GM21619 (cell line): Measurements from ENCODE around the gene USP31.

Experiments used
- ATAC-seq: cut with Tn5 transposase; IDR thresholded peaks from one replicate; pipeline ENCODE4 v1.9.1; 2021; ENCODE audit not compliant: unreplicated experiment

The USP31 gene

GRCh38 chr16:23149267-23149992 lies at the start of gene USP31:
USP31 (minus strand) TSS chr16:23149452; CDS start chr16:23149270, 182 bp downstream.
- ATAC-seq: peak; percentile 96

GRCh38 chr16:23196539-23196938 lies 47.3 kb upstream of the USP31 start:
- no peak for ATAC-seq

DNA sequence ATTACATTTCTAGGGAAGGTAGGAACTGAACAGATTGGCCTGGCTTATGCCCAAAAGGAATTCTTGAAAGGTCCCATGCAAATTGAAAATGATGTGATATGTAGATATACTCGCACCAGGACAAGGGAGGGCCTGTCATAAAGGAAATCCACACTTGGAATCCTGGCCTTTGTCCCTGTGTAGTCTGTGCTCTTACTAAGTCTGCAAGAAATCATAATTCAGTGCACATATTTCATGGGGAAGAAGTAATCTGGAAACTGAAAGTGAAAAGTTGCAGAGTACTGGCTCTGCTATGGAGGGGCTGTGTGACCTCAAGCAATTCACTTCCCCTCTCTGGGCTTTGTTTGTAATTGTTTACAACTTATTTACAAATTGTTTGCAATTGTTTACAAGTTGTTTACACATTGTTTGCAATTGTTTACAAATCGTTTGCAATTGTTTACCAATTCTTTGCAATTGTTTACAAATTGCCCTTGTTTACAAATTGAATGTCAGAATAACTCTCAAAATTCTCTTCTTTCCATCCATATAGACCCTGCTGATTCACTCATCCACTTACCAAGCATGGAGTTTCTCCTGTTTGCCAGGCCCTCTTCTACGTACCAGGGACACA lies 46.2 kb upstream of the USP31 start:
- ATAC-seq: no peak

DNA sequence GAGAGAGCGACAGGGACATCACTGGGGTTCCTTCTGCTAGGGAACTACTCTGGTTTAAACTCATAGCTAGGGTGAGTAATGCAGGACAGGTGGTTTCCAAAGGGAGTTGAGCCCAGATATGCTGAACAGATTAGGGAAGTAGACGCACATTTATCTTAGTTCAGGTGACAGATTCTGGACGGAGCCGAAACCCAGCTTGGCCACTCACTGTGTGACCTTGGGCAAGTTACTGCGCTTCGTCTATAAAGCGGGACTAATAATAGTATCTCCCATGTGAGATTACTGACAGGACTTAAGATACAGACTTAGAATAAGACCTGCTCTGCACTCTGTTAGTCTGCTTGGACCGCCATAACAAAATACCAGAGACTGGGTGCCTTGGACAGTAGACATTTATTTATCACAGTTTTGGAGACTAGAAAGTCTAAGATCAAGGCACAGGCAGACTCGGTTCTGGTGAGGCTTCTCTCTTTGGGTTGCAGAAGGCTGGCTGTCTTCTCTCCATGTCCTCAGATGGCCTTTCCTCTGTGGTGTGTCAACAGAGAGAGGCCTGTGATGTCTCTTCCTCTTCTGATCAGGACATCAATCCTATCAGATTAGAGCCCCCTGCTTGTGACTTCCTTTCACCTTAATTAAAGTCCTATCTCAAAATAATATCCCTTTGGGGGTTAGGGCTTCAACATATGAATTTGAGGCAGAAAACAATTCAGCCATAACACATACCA lies 45.4 kb upstream of the USP31 start:
- no peak for ATAC-seq

DNA sequence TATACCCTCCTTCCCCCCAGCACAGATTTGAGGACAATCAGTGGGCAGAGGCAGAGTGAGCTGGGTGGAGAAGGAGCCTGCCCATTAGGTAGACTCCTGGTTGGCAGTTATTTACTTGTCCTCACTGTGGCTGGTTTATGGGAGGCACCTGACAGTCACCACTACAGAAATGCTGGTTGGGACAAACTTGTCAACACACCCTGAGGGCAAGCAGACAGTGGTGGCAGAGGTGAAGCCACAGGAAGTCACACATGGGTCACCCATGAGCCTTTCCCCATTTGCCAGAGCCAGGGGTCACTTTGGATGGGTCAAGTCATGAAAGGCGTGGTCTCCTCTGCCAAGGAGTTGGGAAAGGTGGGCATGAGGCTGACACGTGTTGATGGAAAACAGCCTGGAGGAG lies 39.7 kb upstream of the USP31 start:
- no peak for ATAC-seq

DNA sequence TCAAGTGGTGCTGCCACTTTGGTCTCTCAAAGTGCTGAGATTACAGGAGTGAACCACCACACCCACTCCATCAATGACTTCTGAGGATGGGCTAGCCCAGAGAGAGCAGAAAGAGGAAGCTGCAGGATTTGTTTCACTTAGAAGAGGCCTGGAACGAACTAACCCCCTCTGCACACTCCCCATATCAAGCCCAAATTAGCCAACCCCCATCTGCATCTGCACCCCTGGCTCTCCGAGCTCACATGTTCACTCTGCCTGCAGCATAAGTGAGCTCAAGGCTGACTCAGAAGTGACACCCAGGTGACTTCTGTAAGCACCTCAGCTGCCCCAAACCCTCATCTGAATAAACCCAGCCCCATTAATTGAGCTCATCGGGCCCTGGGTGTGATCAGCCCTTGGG lies 38.1 kb upstream of the USP31 start:
- no peak for ATAC-seq

DNA sequence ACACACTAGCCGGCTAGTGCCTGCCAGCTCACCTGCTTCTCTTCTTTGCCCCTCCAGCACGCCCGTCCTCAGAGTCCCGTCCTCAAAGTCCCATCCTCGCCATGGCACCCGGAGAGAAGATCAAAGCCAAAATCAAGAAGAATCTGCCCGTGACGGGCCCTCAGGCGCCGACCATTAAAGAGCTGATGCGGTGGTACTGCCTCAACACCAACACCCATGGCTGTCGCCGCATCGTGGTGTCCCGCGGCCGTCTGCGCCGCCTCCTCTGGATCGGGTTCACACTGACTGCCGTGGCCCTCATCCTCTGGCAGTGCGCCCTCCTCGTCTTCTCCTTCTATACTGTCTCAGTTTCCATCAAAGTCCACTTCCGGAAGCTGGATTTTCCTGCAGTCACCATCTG lies 36.9 kb upstream of the USP31 start:
- no peak for ATAC-seq

DNA sequence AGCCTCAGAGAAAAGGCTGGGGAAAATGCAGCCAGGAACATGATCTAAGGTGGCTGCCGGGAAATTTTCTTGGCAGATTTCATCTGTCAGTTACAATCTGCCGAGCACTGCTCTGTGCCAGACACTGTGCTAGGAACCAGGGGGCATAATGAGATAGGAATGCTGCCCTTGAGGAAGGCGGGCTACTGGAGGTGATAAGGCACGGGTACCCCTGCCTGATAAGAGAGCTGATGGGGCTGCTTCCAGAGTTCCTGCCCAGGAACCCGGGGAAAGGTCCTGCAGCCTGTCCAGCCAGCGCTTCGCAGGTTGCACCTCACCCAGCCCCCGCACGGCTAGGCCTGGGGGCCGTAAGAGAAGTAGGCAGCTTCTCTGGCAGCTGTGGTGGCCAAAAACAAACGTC lies 36.4 kb upstream of the USP31 start:
- ATAC-seq: no peak

GRCh38 chr16:23183543-23183862 lies 34.3 kb upstream of the USP31 start:
- no peak for ATAC-seq

- peak; percentile 16 for ATAC-seq
These were observed 33.7 kb upstream of the USP31 start, which contains the start of gene SCNN1G for GRCh38 chr16:23182679-23183542. SCNN1G (plus strand) TSS chr16:23182745; CDS start chr16:23186272, 3,527 bp downstream.

DNA sequence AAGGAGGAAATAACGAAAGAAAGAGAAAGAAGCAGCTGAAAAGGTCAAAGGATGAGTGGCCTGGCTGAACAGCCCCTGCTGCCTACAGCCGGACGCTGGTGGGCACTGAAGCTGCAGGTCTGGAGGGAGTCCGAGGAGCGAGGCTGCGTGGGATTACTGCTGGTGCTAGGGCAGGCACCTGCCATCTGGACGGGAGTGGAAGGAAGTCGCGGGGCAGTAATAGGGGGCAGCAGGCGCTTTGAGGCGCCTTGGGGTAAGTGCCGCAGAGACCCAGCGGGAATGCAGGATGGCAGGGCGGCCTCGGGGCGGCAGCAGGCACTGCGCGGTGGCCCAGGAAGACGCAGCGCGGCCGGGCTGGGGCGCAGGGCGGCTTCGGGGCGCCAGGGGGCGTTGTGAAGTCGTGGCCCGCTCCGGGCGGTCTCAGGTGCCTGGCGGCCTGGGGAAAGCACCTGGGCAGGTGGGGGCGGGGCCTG lies 33.0 kb upstream of the USP31 start:
- peak; percentile 95 for ATAC-seq

DNA sequence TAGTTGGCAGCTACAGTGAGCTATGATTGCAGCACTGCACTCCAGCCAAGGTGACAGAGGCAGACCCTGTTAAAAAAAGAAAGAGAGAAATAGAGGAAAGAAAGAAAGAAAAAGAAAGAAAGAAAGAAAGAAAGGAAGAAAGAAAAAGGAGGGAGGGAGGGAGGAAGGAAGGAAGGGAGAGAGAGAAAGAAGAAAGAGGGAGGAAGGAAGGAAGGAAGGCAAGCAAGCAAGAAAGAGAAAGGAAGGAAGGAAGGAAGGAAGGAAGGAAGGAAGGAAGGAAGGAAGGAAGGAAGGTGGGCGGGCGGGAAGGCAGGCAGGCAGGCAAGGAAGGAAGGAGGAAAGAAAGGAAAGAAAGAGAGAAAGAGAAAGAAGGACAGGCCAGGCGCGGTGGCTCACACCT lies 32.3 kb upstream of the USP31 start:
- no peak for ATAC-seq

DNA sequence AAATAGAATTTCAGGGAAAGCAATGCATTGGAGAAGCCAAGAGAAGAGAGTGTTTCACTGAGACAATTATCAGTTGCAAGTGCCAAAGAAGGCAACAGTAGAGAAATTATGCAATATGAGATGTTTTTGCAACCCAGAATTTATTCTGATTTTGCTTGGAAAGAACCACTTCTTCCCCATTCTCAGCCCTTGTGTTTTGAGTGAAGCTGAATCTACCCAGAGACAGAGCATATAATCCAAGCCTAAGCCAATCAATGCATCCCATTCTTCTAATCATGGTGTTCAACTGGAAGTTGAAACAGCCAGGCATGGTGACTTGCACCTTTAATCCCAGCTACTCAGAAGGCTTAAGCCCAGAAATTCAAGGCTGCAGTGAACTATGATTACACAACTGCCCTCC lies 26.4 kb upstream of the USP31 start:
- no peak for ATAC-seq

DNA sequence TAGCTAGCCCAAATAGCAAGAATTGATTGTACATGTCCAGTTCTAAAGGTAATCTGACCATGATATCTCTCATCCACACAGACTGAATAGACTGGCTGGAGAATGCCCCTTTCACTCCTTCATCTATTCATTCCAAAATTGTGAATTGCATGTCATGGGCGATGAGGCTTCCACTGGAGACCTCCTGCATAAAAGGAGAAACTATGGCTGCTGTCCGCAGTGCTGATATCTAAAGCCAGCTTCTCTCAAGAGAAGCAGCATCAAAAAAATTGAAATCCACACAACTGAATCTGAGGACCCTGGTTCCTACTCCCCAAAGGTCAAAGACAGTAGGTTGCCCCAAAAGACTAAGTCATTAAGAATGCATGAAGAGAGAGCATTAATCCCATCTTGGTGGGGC lies 25.4 kb upstream of the USP31 start:
- no peak for ATAC-seq

- no peak for ATAC-seq
These were observed 23.7 kb upstream of the USP31 start for GRCh38 chr16:23172994-23173393.

GRCh38 chr16:23172583-23172982 lies 23.3 kb upstream of the USP31 start:
- ATAC-seq: no peak

DNA sequence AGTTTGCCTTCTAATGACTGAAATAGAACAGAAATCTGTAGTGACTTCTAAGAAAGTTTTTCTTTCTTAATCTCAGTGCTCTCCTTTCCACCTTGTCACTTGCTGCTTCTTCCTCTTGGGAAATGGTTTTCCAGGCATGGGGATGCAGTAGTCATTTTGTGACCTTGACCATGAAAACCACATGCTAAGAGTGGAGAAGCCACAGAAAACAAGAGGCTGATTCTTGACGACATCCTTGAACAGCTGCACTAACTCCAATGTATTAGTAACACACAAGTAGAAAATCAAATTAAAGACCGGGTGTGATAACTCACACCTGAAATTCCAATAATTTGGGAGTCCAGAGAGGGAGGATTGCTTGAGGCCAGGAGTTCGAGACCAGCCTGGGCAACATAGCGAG lies 15.5 kb upstream of the USP31 start:
- no peak for ATAC-seq

GRCh38 chr16:23163921-23164320 lies 14.7 kb upstream of the USP31 start:
- ATAC-seq: no peak

DNA sequence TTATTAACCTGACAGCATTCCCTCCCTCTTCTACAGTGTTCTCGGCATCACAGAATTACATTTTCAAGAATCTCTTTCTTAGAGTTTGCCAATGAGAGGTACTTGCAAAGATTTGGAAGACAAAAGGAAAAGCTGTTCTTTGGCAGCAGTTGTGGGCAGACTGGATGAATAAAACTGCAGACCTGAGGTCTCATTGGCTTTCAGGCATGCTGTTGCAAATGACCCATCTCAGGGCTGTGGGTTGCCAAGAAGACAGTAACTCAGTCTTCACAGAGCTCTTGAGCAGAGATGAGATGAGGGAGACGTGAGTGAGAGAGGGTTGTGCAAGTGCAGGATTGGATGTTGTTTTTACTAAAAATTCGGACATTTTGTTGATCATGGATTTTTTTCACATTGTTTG lies 11.3 kb upstream of the USP31 start:
- no peak for ATAC-seq

DNA sequence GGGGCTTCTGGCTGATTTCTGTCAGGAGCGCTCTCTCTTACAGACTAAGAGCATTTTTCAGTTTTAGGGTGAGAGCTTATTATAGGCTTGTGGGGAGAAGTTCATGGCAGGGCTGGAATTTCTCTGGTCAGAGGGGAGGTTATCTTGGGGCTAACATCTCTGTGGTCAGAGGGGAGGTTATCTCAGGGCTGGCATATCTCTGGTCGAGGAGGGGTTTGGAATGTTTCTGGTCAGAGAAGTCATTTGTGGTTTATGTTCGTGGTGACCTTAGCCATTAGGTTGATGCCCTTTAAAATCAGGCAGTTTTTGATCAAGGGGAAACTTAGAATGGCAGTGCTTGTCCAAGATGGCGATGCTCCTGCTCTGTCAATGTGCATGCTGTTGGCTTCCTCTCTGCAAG lies 10.8 kb upstream of the USP31 start:
- no peak for ATAC-seq

DNA sequence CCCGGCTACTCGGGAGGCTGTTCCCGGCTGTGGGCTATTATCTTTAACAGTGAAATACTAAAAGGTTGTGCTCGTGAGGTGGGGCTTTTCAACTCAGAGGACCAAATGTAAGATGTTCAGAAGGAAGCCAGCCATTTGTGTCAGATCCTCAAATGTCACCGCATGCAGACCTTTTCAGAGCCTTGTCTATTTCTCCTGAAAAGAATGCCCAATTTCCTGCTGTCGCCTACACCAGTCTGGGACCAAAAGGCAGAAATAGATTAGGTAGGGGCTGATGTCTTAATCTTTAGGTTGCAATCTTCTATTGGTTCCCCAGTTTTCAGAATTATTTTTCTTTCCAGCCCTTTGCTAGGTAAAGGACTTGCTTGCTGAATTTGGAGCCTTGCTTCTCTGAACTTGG lies 8.9 kb upstream of the USP31 start:
- no peak for ATAC-seq
